ENCODE results near the gene FBXL20.
"Not testable (repeated sequence)": the region's sequence is repeated elsewhere in the genome, so short reads cannot be mapped to it uniquely, and the experiment has no call there.

Gene FBXL20

DNA sequence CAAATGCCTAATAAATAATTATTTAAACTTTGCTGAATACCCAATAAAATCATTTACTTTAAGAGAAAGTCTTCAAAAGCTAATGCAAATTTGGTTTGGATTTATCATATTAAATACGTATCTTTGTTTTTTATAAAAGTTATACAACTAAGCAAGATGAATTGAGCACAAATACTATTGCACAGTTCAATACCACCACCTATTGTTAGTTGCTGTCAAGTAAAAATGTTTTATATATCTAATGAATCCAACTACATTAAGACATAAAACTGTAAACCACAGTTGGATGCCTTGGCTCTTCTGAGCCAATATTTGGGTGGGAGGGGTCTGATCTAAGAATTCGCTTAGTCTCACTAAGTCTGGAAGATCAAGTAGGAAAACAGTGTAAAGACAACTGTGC lies 7.7 kb downstream of the FBXL20 start:
- CTCF ChIA-PET = interaction anchor here (0.6 to 1.3 kb wide), 4 partner anchors 44 to 585 kb away, joined by 3 to 8 read pairs (median 4); no protein-coding TSS in a partner anchor
- no peak for DNase-seq (ENCODE audit: low spot score)
- TF ChIP-seq, protein P1, sequence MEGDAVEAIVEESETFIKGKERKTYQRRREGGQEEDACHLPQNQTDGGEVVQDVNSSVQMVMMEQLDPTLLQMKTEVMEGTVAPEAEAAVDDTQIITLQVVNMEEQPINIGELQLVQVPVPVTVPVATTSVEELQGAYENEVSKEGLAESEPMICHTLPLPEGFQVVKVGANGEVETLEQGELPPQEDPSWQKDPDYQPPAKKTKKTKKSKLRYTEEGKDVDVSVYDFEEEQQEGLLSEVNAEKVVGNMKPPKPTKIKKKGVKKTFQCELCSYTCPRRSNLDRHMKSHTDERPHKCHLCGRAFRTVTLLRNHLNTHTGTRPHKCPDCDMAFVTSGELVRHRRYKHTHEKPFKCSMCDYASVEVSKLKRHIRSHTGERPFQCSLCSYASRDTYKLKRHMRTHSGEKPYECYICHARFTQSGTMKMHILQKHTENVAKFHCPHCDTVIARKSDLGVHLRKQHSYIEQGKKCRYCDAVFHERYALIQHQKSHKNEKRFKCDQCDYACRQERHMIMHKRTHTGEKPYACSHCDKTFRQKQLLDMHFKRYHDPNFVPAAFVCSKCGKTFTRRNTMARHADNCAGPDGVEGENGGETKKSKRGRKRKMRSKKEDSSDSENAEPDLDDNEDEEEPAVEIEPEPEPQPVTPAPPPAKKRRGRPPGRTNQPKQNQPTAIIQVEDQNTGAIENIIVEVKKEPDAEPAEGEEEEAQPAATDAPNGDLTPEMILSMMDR (conservative IDR thresholded peaks at IDR 0.05; ENCODE audit: low read depth) = no peak
- POLR2A ChIA-PET (ENCODE audit: low non-redundant PET) = no interaction called here
- no peak overlapping the region for H3K27ac ChIP-seq

DNA sequence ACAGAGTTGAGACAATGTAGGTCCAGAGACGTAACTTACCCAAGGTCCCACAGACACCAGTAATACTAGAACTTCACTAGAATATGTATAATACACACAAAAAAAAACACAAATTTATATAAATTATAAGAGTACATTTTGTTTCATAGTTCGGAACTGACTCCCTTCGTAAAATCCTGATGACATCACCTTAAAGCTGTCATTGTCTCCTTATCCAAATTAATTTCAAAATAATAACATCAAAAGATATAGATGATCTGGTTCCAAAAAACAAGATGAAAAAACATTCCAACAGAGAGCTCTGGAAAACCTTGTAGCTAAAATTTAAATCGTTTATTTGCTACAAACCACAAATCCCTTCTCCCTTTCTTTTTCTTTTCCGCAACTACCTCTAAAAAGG lies 10.0 kb downstream of the FBXL20 start:
- TF ChIP-seq, protein P1 (conservative IDR thresholded peaks at IDR 0.05; ENCODE audit: low read depth) = no peak
- POLR2A ChIA-PET (ENCODE audit: low non-redundant PET) = no interaction called here
- CTCF ChIA-PET = no interaction called here
- DNase-seq (ENCODE audit: low spot score) = no peak
- no peak overlapping the region for H3K27ac ChIP-seq

DNA sequence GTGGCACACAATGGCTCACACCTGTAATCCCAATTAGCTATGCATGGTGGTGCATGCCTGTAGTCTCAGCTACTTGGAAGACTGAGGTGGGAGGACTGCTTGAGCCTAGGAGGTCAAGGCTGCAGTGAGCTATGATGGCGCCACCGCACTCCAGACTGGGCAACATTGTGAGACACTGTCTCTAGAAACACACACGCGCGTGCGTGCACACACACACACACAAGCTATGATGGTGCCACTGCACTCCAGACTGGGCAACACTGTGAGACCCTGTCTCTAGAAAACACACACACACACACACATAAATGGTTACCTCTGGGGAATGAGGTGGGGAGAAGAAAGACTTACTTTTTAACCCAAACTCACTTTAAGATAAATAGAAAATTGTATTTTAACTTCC lies 16.4 kb downstream of the FBXL20 start:
- TF ChIP-seq, protein P1 (conservative IDR thresholded peaks at IDR 0.05; ENCODE audit: low read depth) = no peak
- DNase-seq (ENCODE audit: low spot score) = no peak
- POLR2A ChIA-PET (ENCODE audit: low non-redundant PET) = no interaction called here
- H3K27ac ChIP-seq = no peak overlapping the region
- CTCF ChIA-PET = no interaction called here

DNA sequence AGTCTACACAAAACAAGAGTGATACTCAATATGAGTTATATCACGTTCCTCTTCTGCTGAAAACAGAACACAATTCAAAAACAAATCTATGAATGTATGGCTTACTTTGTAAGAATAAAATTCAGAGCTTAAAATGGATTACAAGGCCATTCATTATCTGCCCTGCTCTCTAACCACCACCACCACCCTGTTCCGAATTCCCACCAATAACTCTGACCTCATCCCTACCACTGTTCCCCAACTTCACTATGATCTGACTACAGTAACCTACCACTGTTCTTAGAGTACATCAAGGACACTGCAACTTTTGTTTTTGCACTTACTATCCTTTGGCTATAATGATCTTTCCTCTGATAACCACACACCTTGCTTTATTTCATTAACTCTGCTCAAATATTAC lies 21.3 kb downstream of the FBXL20 start:
- DNase-seq (ENCODE audit: low spot score) = no peak
- POLR2A ChIA-PET (ENCODE audit: low non-redundant PET) = no interaction called here
- CTCF ChIA-PET = no interaction called here

DNA sequence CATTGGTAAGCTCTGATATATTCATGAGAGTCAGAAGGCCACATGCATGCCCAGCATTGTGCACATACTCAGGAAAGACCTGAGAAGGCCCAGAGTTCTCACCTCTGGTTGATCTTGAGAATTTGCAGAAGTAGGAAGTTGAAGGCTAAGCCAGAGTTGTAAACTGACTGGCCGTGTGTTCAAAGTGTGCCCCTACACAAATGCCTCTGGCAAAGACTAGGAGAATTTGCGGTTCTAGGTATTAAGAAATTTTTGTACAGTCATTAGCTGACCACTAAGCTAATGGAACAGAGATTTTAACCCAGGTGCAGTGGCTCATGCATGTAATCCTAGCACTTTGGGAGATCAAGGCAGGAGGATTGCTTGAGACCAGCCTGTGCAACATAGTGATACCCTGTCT lies 25.0 kb downstream of the FBXL20 start:
- no peak for DNase-seq (ENCODE audit: low spot score)
- CTCF ChIA-PET = interaction anchor here (0.6 to 1.1 kb wide), 2 partner anchors 25 to 101 kb away, joined by 3 read pairs; partner anchors contain the start of gene FBXL20
- no peak overlapping the region for H3K27ac ChIP-seq
- TF ChIP-seq, protein P1 (conservative IDR thresholded peaks at IDR 0.05; ENCODE audit: low read depth) = no peak
- POLR2A ChIA-PET (ENCODE audit: low non-redundant PET) = no interaction called here

More for the DNA sequence above, 21.3 kb downstream of the FBXL20 start:
- H3K27ac ChIP-seq = no peak overlapping the region
- TF ChIP-seq, protein P1 (conservative IDR thresholded peaks at IDR 0.05; ENCODE audit: low read depth) = no peak

DNA sequence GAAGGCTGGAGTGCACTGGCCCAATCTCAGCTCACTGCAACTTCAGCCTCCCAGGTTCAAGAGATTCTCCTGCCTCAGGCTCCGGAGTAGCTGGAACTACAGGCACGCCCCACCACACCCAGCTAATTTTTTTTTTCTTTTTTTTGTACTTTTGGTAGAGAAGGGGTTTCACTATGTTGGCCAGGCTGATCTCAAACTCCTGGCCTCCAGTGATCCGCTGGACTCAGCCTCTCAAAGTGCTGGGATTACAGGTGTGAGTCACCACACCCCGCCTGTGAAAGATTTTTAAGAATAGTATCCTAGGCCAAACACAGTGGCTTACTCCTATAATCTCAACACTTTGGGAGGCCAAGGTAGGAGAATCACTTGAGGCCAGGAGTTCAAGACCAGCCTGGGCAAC lies 33.6 kb downstream of the FBXL20 start:
- DNase-seq (ENCODE audit: low spot score); POLR2A ChIA-PET (ENCODE audit: low non-redundant PET); H3K27ac ChIP-seq; CTCF ChIA-PET: not testable (repeated sequence)

DNA sequence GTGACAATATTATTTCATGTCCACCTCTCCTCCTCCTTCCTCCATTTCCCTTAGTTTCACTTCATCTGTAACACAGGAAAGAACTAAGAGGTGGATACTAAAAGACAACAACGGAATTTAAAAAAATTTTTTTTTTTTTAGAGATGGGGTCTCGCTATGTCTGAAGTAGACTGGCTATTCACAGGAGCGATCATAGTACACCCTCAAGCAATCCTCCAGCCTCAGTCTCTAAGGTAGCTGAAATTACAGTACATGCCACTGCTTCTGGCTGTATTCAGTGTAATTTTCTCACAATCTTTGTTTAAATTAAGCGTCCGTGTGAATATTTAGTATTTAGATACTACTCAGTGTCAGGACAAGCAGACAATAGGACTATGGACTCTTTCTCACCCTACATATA lies 35.6 kb downstream of the FBXL20 start:
- no peak for DNase-seq (ENCODE audit: low spot score)
- TF ChIP-seq, protein P1 (conservative IDR thresholded peaks at IDR 0.05; ENCODE audit: low read depth) = no peak
- ChIA-PET CTCF (interaction anchor here (0.6 kb wide), 1 partner anchor 27 kb away, joined by 4 read pairs; no protein-coding TSS in a partner anchor), POLR2A (ENCODE audit: low non-redundant PET) (no interaction called here)
- no peak overlapping the region for H3K27ac ChIP-seq
